B cell (primary cell): ENCODE measurements around the gene GRAMD2B. TPM values are rescaled to one million over a fixed set of nuclear protein-coding genes. Genes with fewer than 3 reads are reported as not detected.

Experiments used
- ATAC-seq: fragments of 200-7000 bp; cut with Tn5 transposase; one replicate; pipeline ENCODE4 v1.10.0; 2021; ENCODE audit warnings: low read depth, mild to moderate bottlenecking, moderate number of reproducible peaks, moderate library complexity
- CTCF ChIA-PET: fragments of 350-600 bp; sonication (Branson Sonifier 250); formaldehyde crosslinking; loops from one replicate; lab custom pipeline; 2021; ENCODE audit warnings: antibody characterized with exemption, inconsistent platforms; lab: Charles Lee
- POLR2A ChIA-PET: fragments of 350-600 bp; sonication (Branson Sonifier 250); formaldehyde crosslinking; loops from one replicate; lab custom pipeline; 2021; ENCODE audit warnings: antibody characterized with exemption; lab: Charles Lee
- DNase-seq: peaks from one replicate; pipeline ENCODE4 v3.0.0; 2013
- H2AFZ ChIP-seq: 2 replicates; pipeline ENCODE4 v1.6.1; 2012; ENCODE audit warnings: mild to moderate bottlenecking, low read depth, low read length; ENCODE audit not compliant: insufficient read depth, poor library complexity, severe bottlenecking
- H3K27ac ChIP-seq, 2 donors: 1 replicate in 1 of 2; 2 replicates in 1 of 2; pipeline ENCODE4 v1.5.1; 2012 to 2013; ENCODE audit warnings: low read length in 2 of 2, mild to moderate bottlenecking in 2 of 2, moderate library complexity in 1 of 2
- H3K27me3 ChIP-seq, 4 experiments: fragments of 200-600 bp in 1 of 4; sonication (generic) in 1 of 4; replicated peaks in 1 of 4; 1 replicate in 2 of 4; 2 replicates in 2 of 4; pipeline versions ENCODE4 v1.6.1 to v1.7.0; 2013 to 2016; ENCODE audit warnings: low read length in 3 of 4, mild to moderate bottlenecking in 2 of 4, mixed read lengths in 1 of 4, moderate library complexity in 1 of 4; ENCODE audit not compliant: insufficient read depth in 4 of 4, control insufficient read depth in 3 of 4; ENCODE audit errors: control extremely low read depth in 1 of 4
- H3K36me3 ChIP-seq, 2 experiments: replicated peaks in 1 of 2; 1 replicate in 1 of 2; 2 replicates in 1 of 2; pipeline versions ENCODE4 v1.6.1 to v1.7.1; 2013; ENCODE audit warnings: low read length in 1 of 2; ENCODE audit not compliant: insufficient read depth in 2 of 2, control insufficient read depth in 1 of 2; ENCODE audit errors: control extremely low read depth in 1 of 2, extremely low read depth in 1 of 2
- H3K4me1 ChIP-seq, 2 donors: fragments of 200-600 bp in 1 of 2; sonication (generic) in 1 of 2; 1 replicate in 1 of 2; 2 replicates in 1 of 2; pipeline versions ENCODE4 v1.5.1 to v1.6.1; 2013 to 2017; ENCODE audit warnings: low read length in 2 of 2; ENCODE audit not compliant: control insufficient read depth in 2 of 2, insufficient read depth in 2 of 2
- H3K4me2 ChIP-seq: replicated peaks from 2 replicates; pipeline ENCODE3; 2012; ENCODE audit warnings: mild to moderate bottlenecking, low read depth, low read length; ENCODE audit not compliant: poor library complexity, severe bottlenecking
- H3K4me3 ChIP-seq, 5 experiments: fragments of 200-600 bp in 1 of 5; sonication (generic) in 1 of 5; 1 replicate in 3 of 5; 2 replicates in 2 of 5; pipeline versions ENCODE4 v1.5.1 to v1.7.0; 2011 to 2016; ENCODE audit warnings: low read length in 4 of 5, mild to moderate bottlenecking in 4 of 5, low read depth in 2 of 5, control low read depth in 1 of 5, moderate library complexity in 1 of 5; ENCODE audit not compliant: insufficient read depth in 1 of 5; ENCODE audit errors: control extremely low read depth in 1 of 5, extremely low read depth in 1 of 5
- H3K79me2 ChIP-seq: fragments of 200-600 bp; sonication (generic); one replicate; pipeline ENCODE4 v1.6.0; 2016; ENCODE audit warnings: low read length; ENCODE audit not compliant: control insufficient read depth, insufficient read depth
- H3K9ac ChIP-seq: fragments of 200-600 bp; sonication (generic); 2 replicates; pipeline ENCODE4 v1.6.1; 2017; ENCODE audit warnings: mild to moderate bottlenecking, low read length, moderate library complexity
- H3K9me3 ChIP-seq, 3 donors: one replicate each; pipeline versions ENCODE4 v1.6.1 to v1.7.1; 2013; ENCODE audit warnings: low read length in 2 of 3; ENCODE audit not compliant: control insufficient read depth in 2 of 3, insufficient read depth in 1 of 3; ENCODE audit errors: control extremely low read depth in 1 of 3
- H4K20me1 ChIP-seq: 2 replicates; pipeline ENCODE4 v1.6.0; 2012; ENCODE audit warnings: mild to moderate bottlenecking, low read length; ENCODE audit not compliant: insufficient read depth, control insufficient read depth, poor library complexity, severe bottlenecking
- H3K27ac Mint-ChIP-seq: one replicate; pipeline ENCODE4 v1.8.0; 2021; ENCODE audit warnings: mixed read lengths
- H3K27me3 Mint-ChIP-seq: one replicate; pipeline ENCODE4 v1.8.0; 2021; ENCODE audit warnings: mixed read lengths
- H3K4me1 Mint-ChIP-seq: one replicate; pipeline ENCODE4 v1.8.0; 2021; ENCODE audit warnings: mixed read lengths
- H3K4me3 Mint-ChIP-seq: one replicate; pipeline ENCODE4 v1.8.0; 2021; ENCODE audit warnings: mixed read lengths
- H3K9me3 Mint-ChIP-seq: one replicate; pipeline ENCODE4 v1.8.0; 2022; ENCODE audit warnings: mixed read lengths; ENCODE audit not compliant: insufficient read depth
- CTCF ChIP-seq: fragments of 200-600 bp; IDR thresholded peaks from one replicate; pipeline ENCODE4 v1.8.0; 2022; ENCODE audit warnings: antibody characterized with exemption, mild to moderate bottlenecking
- EZH2 ChIP-seq: IDR thresholded peaks from 2 replicates; pipeline ENCODE4 v1.6.1; 2012; ENCODE audit warnings: borderline replicate concordance, low read depth, mild to moderate bottlenecking, moderate library complexity, low read length; ENCODE audit not compliant: insufficient read depth, poor library complexity, severe bottlenecking
- WGBS: methylation state at CpG from one replicate; pipeline ENCODE4 v1.1.5; 2013; ENCODE audit warnings: missing lambda C conversion rate; ENCODE audit not compliant: insufficient coverage; 5-methylcytosine and 5-hydroxymethylcytosine counted together
- intact Hi-C: fragments of 100-400 bp; cut with micrococcal nuclease; formaldehyde crosslinking; loops from one replicate; pipeline ENCODE4 v1.10.0; 2022
- polyA plus RNA-seq: library from polyadenylated mRNA; depleted of rRNA; stranded (reverse); fragments of >200 nt; gene quantifications from 2 replicates; pipeline ENCODE4 v1.2.3, GENCODE V29; 2012
- total RNA-seq, 2 donors: library from RNA; stranded (reverse); fragments of 120-200 nt in 1 of 2; gene quantifications; 1 replicate in 1 of 2; 2 replicates in 1 of 2; pipeline versions ENCODE4 v1.2.3 to v1.2.4, GENCODE V29; 2013 to 2022

GRAMD2B gene
- total and polyA plus RNA-seq, 2 donors (not counting 1 experiment from before 2014, with no cell fraction given) = 0.86 to 3.6 TPM

- Histone ChIP-seq H3K9me3 (no peaks in the 10 kb centered on the region), H3K4me2 (no peak overlapping the region), H3K27ac (no peak overlapping the region), H3K9ac (no peak overlapping the region), H2AFZ (no peak overlapping the region), H3K36me3 (peaks cover 0 to 2% of the 10 kb centered on the region in 2 experiments), H3K27me3 (no peaks in the 10 kb centered on the region), H4K20me1 (no peaks in the 10 kb centered on the region), H3K79me2 (no peaks in the 10 kb centered on the region), H3K4me3 (no peak overlapping the region), H3K4me1 (no peaks in the 10 kb centered on the region)
- H3K4me3 Mint-ChIP-seq = no peak overlapping the region
- H3K27me3 Mint-ChIP-seq = no peaks in the 10 kb centered on the region
- no peak overlapping the region for H3K27ac Mint-ChIP-seq
- ATAC-seq (no peak), DNase-seq (no peak)
- CTCF ChIA-PET = no interaction called here
- 89% methylated on average over 1 of the region's 1 CpG for WGBS
- POLR2A ChIA-PET = no interaction called here
- no peak for TF ChIP-seq EZH2
- no peak for TF ChIP-seq CTCF
- no peaks in the 10 kb centered on the region for H3K9me3 Mint-ChIP-seq
- intact Hi-C loops = no loop called here
- H3K4me1 Mint-ChIP-seq = no peaks in the 10 kb centered on the region
These were observed 14.5 kb downstream of the GRAMD2B start for GRCh38 chr5:126437721-126438120.

GRCh38 chr5:126438267-126438666 is 15.1 kb downstream of the GRAMD2B start:
- Histone ChIP-seq H3K36me3 (peaks cover 0 to 2% of the 10 kb centered on the region in 2 experiments), H2AFZ (no peak overlapping the region), H3K4me1 (no peaks in the 10 kb centered on the region), H3K27me3 (no peaks in the 10 kb centered on the region), H3K4me2 (no peak overlapping the region), H3K9me3 (no peaks in the 10 kb centered on the region), H3K27ac (no peak overlapping the region), H3K9ac (no peak overlapping the region), H4K20me1 (no peaks in the 10 kb centered on the region), H3K4me3 (no peak overlapping the region), H3K79me2 (no peaks in the 10 kb centered on the region)
- H3K4me3 Mint-ChIP-seq = no peak overlapping the region
- ATAC-seq = no peak
- intact Hi-C loops = no loop called here
- ChIA-PET CTCF (no interaction called here), POLR2A (no interaction called here)
- no peaks in the 10 kb centered on the region for H3K27me3 Mint-ChIP-seq
- no peak for DNase-seq
- H3K9me3 Mint-ChIP-seq = no peaks in the 10 kb centered on the region
- no peaks in the 10 kb centered on the region for H3K4me1 Mint-ChIP-seq
- WGBS = 64% methylated on average over 1 of the region's 4 CpGs
- H3K27ac Mint-ChIP-seq = no peak overlapping the region
- TF ChIP-seq EZH2 (no peak), CTCF (no peak)
